Measurements from ENCODE around the gene DNAJB12.

Gene DNAJB12

DNA sequence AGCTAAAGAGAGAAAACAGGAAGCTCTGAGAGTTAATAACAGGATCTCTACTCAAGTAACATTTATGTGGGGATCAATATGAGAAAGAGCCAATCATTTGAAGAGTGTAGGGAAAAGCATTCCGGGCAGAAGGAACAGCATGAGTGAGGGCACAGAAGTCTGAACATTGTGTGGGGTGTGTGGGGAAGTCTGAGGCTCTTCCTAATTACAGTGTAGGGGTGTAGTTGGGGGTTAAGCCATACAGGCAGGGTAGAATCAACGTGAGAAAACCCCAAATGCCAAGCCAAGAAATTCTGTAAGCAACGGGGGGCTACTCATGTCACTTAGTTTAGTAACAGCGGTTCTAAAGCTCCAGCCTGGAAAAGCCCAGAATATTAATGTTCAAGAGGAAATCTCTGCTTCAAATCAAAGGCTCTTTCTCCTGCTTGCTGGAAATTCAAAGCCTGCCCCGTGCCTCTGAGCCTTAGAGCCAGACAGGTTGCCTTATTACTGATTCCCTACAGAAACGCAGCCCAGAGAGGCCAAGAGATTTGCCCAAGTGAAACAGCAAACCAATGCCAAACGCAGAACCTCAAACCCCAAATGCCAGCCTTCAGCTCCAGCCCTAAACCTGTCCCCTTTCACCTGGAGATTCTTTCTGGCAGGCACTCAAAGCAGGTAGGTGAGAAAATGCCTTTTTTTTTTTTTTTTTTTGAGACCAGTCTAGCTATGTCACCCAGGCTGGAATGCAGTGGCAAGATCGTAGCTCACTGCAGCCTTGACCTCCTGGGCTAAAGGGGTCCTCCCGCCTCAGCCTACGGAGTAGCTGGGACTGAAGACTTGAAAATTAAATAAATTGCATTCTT, 36.1 kb downstream of the DNAJB12 start:
- Histone ChIP-seq H3K9ac (ENCODE audit: insufficient read length) (peak overlapping the region; percentile 81), H3K27ac (peak overlapping the region; percentile 90), H3K9me3 (ENCODE audit: low read depth, low read length) (no peaks in the 10 kb centered on the region), H3K4me3 (peak overlapping the region; percentile 70), H3K36me3 (ENCODE audit: insufficient read depth, low read length) (no peaks in the 10 kb centered on the region)
- TF ChIP-seq POLR2AphosphoS5 (IDR thresholded peaks at IDR 0.05; ENCODE audit: borderline replicate concordance, low read depth, low read length) (no peak), FOXP2 (optimal IDR thresholded peaks at IDR 0.05; ENCODE audit: control extremely low read depth, extremely low read length, insufficient read depth) (no peak), EZH2 (IDR thresholded peaks at IDR 0.05) (no peak)
- DNase-seq (ENCODE audit: low read depth, low spot score), result no peak

DNA sequence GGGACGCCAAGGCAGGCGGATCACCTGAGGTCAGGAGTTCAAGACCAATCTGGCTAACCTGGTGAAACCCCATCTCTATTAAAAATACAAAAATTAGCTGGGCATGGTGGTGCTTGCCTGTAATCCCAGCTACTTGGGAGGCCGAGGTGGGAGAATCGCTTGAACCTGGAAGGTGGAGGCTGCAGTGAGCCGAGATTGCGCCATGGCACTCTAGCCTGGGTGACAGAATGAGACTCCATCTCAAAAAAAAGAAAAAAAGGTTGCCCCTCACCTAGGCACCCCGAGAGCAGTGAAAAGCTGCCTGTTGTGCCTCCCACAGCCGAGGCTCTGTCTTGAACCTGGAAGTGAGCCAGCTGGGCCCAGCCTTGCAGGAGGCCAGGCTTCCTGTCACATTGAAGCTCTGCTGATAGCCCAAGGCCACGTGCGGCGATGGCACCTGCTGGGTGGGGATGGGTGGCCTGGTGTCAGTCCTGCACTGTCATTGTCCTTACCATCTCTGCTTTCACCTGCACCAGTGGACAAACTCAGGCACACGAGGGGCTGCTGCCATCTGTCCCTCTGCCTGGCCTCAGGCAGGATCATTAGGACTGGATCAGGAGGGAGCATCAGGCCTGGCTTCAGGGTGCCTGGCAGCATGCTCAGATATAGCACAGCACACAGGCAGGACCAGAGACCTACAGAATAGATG, 37.8 kb downstream of the DNAJB12 start:
- H3K4me3 ChIP-seq, result no peak overlapping the region
- no peak for DNase-seq (ENCODE audit: low read depth, low spot score)
- H3K9me3 ChIP-seq (ENCODE audit: low read depth, low read length), result no peaks in the 10 kb centered on the region
- no peaks in the 10 kb centered on the region for H3K36me3 ChIP-seq (ENCODE audit: insufficient read depth, low read length)
- no peak overlapping the region for H3K9ac ChIP-seq (ENCODE audit: insufficient read length)
- 0 out of 2 replicates have a peak overlapping the region, but pooled peaks have one; percentile 25 for H3K27ac ChIP-seq
- TF ChIP-seq FOXP2 (optimal IDR thresholded peaks at IDR 0.05; ENCODE audit: control extremely low read depth, extremely low read length, insufficient read depth) (no peak), POLR2AphosphoS5 (IDR thresholded peaks at IDR 0.05; ENCODE audit: borderline replicate concordance, low read depth, low read length) (no peak), EZH2 (IDR thresholded peaks at IDR 0.05) (no peak)

DNA sequence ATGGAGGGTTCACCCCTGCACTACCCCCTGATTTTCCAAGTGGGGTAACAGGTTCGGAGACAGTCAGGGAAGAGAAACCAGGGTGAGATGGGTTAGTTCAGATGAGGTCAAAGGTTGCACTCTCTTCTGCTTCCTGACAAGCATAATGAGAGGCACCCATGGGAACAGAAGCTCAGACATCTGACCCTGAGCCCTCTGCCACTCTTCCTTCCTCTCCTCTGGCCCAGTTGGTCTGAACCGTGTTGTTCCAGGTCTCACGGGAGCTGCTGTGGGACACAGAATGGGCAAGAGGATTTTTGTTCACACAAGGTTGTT, 38.4 kb downstream of the DNAJB12 start:
- DNase-seq (ENCODE audit: low read depth, low spot score), result no peak
- H3K27ac ChIP-seq, result 0 out of 2 replicates have a peak overlapping the region, but pooled peaks have one; percentile 50
- H3K9ac ChIP-seq (ENCODE audit: insufficient read length), result no peak overlapping the region
- H3K36me3 ChIP-seq (ENCODE audit: insufficient read depth, low read length), result no peaks in the 10 kb centered on the region
- no peak for TF ChIP-seq EZH2 (IDR thresholded peaks at IDR 0.05)
- no peak for TF ChIP-seq POLR2AphosphoS5 (IDR thresholded peaks at IDR 0.05; ENCODE audit: borderline replicate concordance, low read depth, low read length)
- TF ChIP-seq FOXP2 (optimal IDR thresholded peaks at IDR 0.05; ENCODE audit: control extremely low read depth, extremely low read length, insufficient read depth), result no peak
- H3K9me3 ChIP-seq (ENCODE audit: low read depth, low read length), result no peaks in the 10 kb centered on the region
- no peak overlapping the region for H3K4me3 ChIP-seq

GRCh38 chr10:72315611-72316385, 38.9 kb downstream of the DNAJB12 start:
- DNase-seq (ENCODE audit: low read depth, low spot score), result no peak
- Histone ChIP-seq H3K9ac (ENCODE audit: insufficient read length) (no peak overlapping the region), H3K27ac (peak overlapping the region; percentile 50; the same call in 1 of the 2 replicates)

DNA sequence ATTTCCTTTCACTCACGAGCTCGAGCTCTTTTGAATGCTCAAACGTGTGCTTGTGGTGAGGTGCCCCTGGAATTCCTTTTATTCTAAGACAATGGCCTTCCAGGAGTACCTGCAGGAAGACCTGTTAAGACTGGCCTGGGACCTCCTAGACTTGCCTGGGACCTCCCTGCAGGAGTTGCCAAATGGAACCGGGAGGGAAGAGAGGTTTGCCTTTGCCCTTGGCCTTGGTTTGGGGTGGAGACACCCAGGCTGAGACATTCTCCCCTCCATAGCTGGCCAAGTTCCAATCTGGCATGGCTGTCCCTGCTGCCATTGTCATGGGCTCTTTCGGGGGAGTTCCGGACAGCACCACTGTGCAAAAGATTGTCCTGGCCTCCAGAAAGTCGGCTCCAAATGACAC, 39.7 kb downstream of the DNAJB12 start:
- TF ChIP-seq POLR2AphosphoS5 (IDR thresholded peaks at IDR 0.05; ENCODE audit: borderline replicate concordance, low read depth, low read length), result no peak
- no peak for TF ChIP-seq EZH2 (IDR thresholded peaks at IDR 0.05)
- TF ChIP-seq FOXP2 (optimal IDR thresholded peaks at IDR 0.05; ENCODE audit: control extremely low read depth, extremely low read length, insufficient read depth), result no peak

More at GRCh38 chr10:72315611-72316385, 38.9 kb downstream of the DNAJB12 start:
- Histone ChIP-seq H3K36me3 (ENCODE audit: insufficient read depth, low read length) (no peaks in the 10 kb centered on the region), H3K9me3 (ENCODE audit: low read depth, low read length) (no peaks in the 10 kb centered on the region), H3K4me3 (no peak overlapping the region)
- TF ChIP-seq EZH2 (IDR thresholded peaks at IDR 0.05) (no peak), FOXP2 (optimal IDR thresholded peaks at IDR 0.05; ENCODE audit: control extremely low read depth, extremely low read length, insufficient read depth) (no peak), POLR2AphosphoS5 (IDR thresholded peaks at IDR 0.05; ENCODE audit: borderline replicate concordance, low read depth, low read length) (no peak)

DNA sequence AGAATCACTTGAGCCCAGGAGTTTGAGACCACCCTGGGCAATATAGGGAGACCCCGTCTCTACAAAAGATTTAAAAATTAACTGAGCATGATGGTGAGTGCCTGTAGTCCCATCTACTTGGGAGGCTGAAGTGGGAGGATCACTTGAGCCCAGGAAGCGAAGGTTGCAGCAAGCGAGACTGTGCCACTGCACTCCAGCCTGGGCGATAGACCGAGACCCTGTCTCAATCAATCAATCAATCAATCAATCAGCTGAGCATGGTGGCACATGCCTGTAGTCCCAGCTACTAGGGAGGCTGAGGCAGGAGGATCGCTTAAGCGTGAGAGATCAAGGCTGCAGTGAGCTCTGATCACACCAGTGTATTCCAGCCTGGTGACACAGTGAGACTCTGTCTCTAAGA, 40.5 kb downstream of the DNAJB12 start:
- TF ChIP-seq POLR2AphosphoS5 (IDR thresholded peaks at IDR 0.05; ENCODE audit: borderline replicate concordance, low read depth, low read length), result no peak
- TF ChIP-seq FOXP2 (optimal IDR thresholded peaks at IDR 0.05; ENCODE audit: control extremely low read depth, extremely low read length, insufficient read depth), result no peak
- TF ChIP-seq EZH2 (IDR thresholded peaks at IDR 0.05), result no peak
- DNase-seq (ENCODE audit: low read depth, low spot score), result no peak
- no peaks in the 10 kb centered on the region for H3K9me3 ChIP-seq (ENCODE audit: low read depth, low read length)
- H3K4me3 ChIP-seq, result no peak overlapping the region
- no peak overlapping the region for H3K27ac ChIP-seq
- no peak overlapping the region for H3K9ac ChIP-seq (ENCODE audit: insufficient read length)
- H3K36me3 ChIP-seq (ENCODE audit: insufficient read depth, low read length), result no peaks in the 10 kb centered on the region

More for the DNA sequence above, 39.7 kb downstream of the DNAJB12 start:
- DNase-seq (ENCODE audit: low read depth, low spot score), result no peak
- H3K4me3 ChIP-seq, result no peak overlapping the region
- H3K27ac ChIP-seq, result no peak overlapping the region; the same call in 1 of the 2 replicates
- H3K9ac ChIP-seq (ENCODE audit: insufficient read length), result no peak overlapping the region
- H3K9me3 ChIP-seq (ENCODE audit: low read depth, low read length), result no peaks in the 10 kb centered on the region
- H3K36me3 ChIP-seq (ENCODE audit: insufficient read depth, low read length), result no peaks in the 10 kb centered on the region

DNA sequence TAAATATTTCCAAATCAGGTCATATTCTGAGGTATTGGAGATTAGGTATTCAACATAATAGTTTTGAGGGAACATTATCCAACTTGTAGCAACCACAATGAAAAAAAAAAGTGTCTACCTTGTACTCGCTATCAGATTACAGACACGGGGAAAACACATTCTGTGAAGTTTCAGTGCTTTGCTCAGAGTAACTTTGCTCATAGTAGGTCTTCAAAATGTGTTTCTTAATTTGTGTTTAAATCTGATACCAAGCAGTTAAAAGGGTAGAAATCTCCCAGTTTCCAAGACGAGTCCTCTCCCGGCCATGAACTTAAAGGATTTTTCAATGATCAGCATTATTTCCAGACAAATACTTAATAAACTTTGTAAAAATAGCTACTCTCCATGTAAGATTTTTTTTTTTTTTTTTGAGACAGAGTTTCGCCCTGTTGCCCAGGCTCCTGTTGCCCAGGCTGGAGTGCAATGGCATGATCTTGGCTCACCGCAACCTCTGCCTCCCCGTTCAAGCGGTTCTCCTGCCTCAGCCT, 41.8 kb downstream of the DNAJB12 start:
- H3K4me3 ChIP-seq, result no peak overlapping the region
- no peaks in the 10 kb centered on the region for H3K9me3 ChIP-seq (ENCODE audit: low read depth, low read length)
- TF ChIP-seq EZH2 (IDR thresholded peaks at IDR 0.05), result no peak
- no peak for TF ChIP-seq POLR2AphosphoS5 (IDR thresholded peaks at IDR 0.05; ENCODE audit: borderline replicate concordance, low read depth, low read length)
- TF ChIP-seq FOXP2 (optimal IDR thresholded peaks at IDR 0.05; ENCODE audit: control extremely low read depth, extremely low read length, insufficient read depth), result no peak
- H3K27ac ChIP-seq, result no peak overlapping the region
- no peaks in the 10 kb centered on the region for H3K36me3 ChIP-seq (ENCODE audit: insufficient read depth, low read length)
- no peak for DNase-seq (ENCODE audit: low read depth, low spot score)
- H3K9ac ChIP-seq (ENCODE audit: insufficient read length), result no peak overlapping the region
